Purkinje cell (primary cell): ENCODE results near the gene ARSH. TPM values are rescaled to one million over a fixed set of nuclear protein-coding genes. Genes with fewer than 3 reads are reported as not detected.

ENCODE experiments used
- polyA plus RNA-seq: library from polyadenylated mRNA; unstranded; fragments of >200 nt; fragmentation: Nextera tagmentation; gene quantifications from 2 replicates; pipeline ENCODE4 v1.2.1, GENCODE V29; 2014

Gene ARSH, protein sequence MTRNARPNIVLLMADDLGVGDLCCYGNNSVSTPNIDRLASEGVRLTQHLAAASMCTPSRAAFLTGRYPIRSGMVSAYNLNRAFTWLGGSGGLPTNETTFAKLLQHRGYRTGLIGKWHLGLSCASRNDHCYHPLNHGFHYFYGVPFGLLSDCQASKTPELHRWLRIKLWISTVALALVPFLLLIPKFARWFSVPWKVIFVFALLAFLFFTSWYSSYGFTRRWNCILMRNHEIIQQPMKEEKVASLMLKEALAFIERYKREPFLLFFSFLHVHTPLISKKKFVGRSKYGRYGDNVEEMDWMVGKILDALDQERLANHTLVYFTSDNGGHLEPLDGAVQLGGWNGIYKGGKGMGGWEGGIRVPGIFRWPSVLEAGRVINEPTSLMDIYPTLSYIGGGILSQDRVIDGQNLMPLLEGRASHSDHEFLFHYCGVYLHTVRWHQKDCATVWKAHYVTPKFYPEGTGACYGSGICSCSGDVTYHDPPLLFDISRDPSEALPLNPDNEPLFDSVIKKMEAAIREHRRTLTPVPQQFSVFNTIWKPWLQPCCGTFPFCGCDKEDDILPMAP
- not detected in 2 replicates for polyA plus RNA-seq

DNA sequence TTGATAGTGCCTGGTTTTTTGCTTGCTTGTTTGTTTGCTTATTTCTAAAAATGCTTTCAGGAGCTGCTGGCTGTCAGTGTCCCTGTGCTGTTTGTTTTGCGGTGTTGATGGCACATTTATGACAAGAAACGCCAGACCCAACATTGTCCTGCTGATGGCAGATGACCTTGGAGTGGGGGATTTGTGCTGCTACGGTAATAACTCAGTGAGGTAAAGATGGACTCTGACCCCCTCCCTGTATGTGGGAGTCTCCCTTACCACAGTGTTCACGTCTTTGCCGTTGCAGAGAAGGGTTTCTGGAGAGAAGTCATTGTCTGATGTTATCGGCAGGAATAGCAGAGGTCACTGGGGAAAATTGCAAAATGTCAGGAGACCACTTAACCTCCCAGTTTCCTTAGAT, at the start of gene ARSH:
Gene ARSH (plus strand): TSS at position 52 of the 400 bp plus-strand sequence. CDS start 67 bp downstream, at position 119.

Other genes with a start within 250 kb of the ARSH start
- 0.52 and 1.8 TPM in 2 replicates for gene GYG2, start 177.6 kb upstream of the ARSH start, polyA plus RNA-seq
- 1.5 and 7.0 TPM in 2 replicates for gene ARSD, start 77.2 kb upstream of the ARSH start, polyA plus RNA-seq
- gene ARSF, start 34.9 kb downstream of the ARSH start, polyA plus RNA-seq = not detected in 2 replicates